Measurements from ENCODE around the gene MRPS6. TPM values are rescaled to one million over a fixed set of nuclear protein-coding genes. Genes with fewer than 3 reads are reported as not detected.
A peak's percentile ranks its signal among the peaks of the same experiment; 100 is the strongest.

MRPS6 gene
- 55.8 and 103 TPM in 2 replicates for total RNA-seq
- polyA plus RNA-seq (2012): 114 TPM

- peak; percentile 88 for DNase-seq (ENCODE audit: low read depth)
These were observed at the start of gene MRPS6, which contains the start of gene SLC5A3 for GRCh38 chr21:34073032-34073748. Gene MRPS6 (plus strand): TSS chr21:34073578. CDS start chr21:34073701, 123 bp downstream. Gene SLC5A3 (plus strand): TSS chr21:34073578. CDS start chr21:34095199, 21,621 bp downstream.

DNA sequence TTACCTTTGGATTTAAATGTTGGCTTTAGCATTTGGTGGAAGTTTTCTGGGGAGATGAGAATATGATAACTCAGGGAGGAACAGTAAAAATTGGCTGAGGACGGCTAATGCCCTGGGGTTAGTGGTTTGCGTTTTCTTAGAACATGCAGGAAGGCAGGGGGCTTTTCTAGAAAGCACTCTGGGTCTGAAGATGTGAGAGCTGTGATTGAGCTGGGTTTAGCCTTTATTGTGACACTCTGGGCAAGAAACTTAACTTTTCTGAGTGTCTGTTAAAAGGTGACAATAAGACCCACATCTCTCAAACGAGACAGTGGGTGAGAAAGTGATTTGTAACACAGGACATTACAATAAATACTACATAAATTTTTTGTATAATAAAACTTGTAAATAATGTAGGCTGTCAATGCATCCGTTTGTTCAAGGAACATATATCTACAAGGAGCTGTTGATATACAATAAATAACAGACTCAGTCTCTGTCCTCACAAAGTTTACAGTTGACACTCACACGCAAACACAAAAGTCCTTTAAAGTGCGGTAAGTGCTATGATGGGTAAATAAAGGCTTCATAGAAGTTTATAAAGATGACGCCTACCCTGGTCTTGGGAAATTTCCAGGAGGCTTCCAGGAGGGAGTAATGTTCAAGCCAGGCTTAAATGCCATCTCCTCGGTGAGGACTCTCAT lies 49.5 kb upstream of the MRPS6 start:
- no peak for DNase-seq (ENCODE audit: low read depth)

GRCh38 chr21:34024374-34024693 lies 49.0 kb upstream of the MRPS6 start:
- no peak for DNase-seq (ENCODE audit: low read depth)

- DNase-seq (ENCODE audit: low read depth): no peak
These were observed 45.5 kb upstream of the MRPS6 start for GRCh38 chr21:34027721-34028461.

DNA sequence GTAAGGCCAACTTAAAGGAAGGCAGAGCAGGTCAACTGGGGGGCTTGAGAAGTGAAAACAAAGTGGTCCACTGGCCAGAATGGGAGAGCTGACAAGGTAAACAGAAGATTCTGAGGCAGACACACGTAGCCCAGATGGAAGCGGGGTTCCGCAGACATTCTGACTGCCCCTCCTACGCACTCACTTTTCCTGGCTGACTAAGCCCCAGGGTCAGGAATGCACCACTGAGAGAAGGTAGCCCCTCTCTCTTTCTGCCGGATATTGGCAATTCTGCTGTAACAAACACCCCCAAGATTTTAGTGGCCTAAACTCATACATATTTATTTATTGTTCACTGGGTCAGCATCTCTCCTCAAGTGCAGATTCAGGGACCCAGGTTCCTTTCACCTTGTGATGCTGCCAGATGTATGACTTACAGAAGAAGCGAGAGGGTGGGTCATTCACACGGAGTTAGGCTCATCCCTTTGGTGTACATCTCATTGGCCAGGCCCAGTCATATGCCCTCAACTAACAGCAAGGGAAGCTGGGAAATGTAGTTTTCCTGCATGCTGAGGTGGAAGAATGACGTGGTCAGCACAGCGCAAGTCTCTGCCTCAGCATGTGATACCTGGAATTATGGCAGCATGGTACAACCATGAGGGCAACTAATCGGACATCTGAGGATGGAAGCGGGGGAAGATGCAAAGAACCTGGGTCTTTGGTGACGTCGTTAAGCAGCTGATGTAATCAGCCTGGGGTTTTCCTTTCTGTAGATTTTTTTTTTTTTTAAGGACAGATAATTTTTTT lies 43.4 kb upstream of the MRPS6 start:
- no peak for DNase-seq (ENCODE audit: low read depth)

- DNase-seq (ENCODE audit: low read depth): no peak
These were observed 41.5 kb upstream of the MRPS6 start for GRCh38 chr21:34031835-34032370.

DNA sequence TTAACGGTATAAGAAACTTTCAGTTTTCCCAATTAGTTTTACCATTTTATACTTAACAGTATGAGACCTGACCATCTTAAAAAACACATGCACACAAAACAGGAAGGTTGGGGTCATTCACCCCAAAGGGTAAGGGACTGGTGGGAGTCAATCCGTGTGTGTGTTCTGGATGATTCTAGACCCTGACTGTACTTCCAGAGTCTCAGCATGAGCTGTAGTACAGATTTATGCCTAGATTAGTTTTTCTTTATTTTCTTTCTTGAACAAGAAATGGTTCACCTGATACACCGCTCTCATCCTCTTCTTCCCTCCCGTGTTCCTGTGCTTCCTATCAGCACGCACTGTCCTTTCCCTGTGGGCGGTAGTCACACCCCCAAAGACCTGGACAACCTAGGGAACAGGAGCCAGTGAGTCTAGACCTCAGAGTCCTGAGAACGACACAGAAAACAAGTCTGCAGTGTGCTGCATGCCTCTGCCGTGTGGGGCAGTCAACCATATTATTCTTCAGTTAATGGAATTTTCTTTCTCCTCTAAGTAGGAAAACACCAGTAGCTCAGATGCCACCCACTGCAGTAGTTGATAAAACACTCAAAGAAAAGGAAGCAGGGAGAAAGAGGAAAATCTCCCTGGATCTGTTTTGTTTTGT lies 38.9 kb upstream of the MRPS6 start:
- no peak for DNase-seq (ENCODE audit: low read depth)

DNA sequence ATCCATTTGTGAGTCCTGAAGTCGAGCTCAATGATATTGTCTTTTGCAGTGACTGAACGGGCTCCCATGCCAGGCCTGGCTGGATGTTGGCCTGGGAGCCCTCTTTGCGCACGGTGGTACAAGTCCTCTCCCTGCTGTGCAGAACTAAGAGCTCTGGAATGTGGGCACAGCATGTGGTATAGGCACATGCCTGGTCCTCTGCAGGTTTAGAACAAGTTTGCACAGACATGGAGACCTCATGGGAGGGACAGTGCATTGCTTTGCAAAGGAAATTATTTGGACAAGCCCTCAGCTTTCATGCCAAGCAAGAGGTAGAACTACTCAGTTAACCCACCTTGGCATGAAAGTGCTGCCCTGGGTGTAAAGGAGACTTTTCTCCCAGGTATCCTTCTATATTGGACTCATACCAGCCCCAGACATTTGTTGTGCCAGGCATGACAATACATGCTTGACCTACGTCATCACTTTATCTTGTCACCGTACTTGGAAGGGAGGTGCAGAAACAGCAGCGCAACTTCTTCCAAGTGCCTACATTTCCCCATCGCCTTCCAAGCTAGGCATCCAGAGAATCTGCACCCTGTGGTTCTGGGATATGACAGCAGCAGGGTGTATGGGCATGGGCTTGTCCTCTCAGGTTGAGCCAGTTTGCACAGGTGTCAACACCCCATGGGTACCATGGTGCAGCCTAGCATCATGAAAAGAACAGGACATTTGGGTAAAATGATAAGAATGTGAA lies 37.6 kb upstream of the MRPS6 start:
- no peak for DNase-seq (ENCODE audit: low read depth)

GRCh38 chr21:34037009-34037795 lies 36.2 kb upstream of the MRPS6 start:
- DNase-seq (ENCODE audit: low read depth): peak; percentile 39

- no peak for DNase-seq (ENCODE audit: low read depth)
These were observed 33.5 kb upstream of the MRPS6 start for GRCh38 chr21:34039678-34040382.

DNA sequence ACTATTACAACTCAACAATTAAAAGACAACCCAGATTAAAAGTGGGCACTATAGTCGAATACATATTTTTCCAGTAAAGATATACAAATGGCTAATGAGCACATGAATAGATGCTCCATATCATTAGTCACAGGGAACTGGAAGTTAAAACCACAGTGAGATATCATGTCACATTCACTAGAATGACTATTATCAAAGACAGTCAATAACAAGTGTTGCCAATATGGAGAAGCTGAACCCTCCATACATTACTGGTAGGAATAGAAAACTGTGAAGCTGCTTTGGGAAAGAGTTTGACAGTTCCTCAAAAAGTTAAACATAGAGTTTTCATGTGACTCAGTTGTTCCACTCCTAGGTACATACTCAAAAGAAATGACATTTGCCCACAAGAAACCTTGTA lies 30.6 kb upstream of the MRPS6 start:
- DNase-seq (ENCODE audit: low read depth): no peak

- no peak for DNase-seq (ENCODE audit: low read depth)
These were observed 30.0 kb upstream of the MRPS6 start for GRCh38 chr21:34043333-34043732.

DNA sequence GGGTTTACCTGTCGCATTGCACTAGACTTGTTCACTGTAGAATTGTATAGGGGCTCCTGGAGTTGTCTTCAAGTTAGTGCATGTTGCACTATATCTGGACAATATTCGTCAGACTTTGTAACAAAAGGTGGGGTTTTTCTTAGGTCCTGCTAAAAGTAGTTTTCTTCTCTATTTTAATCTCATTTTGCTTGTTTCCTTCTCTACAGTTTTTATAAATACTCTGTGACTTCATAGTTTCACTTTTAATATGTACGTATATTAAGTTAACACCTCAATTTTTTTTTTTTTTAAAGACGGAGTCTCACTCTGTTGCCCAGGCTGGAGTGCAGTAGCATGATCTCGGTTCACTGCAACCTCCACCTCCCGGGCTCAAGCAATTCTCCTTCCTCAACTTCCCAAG lies 26.5 kb upstream of the MRPS6 start:
- DNase-seq (ENCODE audit: low read depth): no peak

- DNase-seq (ENCODE audit: low read depth): no peak
These were observed 25.5 kb upstream of the MRPS6 start for GRCh38 chr21:34047835-34048234.

- no peak for DNase-seq (ENCODE audit: low read depth)
These were observed 21.2 kb upstream of the MRPS6 start for GRCh38 chr21:34052171-34052570.

- no peak for DNase-seq (ENCODE audit: low read depth)
These were observed 19.1 kb upstream of the MRPS6 start for GRCh38 chr21:34054259-34054658.

DNA sequence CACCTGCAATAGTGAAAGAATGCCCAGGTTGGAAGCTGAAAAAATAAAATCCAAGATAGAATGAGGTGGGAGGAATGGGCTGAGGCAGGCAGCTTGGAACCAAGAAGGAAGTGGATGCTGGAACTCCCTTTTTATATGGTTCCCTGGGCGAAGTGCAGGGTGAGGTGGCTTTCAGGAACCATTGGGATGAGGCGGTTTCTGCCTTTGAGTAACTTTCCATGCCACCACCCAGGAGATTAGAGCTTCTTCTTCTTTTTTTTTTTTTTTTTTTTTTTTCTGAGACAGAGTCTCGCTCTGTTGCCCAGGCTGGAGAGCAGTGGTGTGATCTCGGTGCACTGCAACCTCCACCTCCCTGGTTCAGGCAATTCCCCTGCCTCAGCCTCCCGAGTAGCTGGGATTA lies 17.8 kb upstream of the MRPS6 start:
- no peak for DNase-seq (ENCODE audit: low read depth)

- no peak for DNase-seq (ENCODE audit: low read depth)
These were observed 11.4 kb upstream of the MRPS6 start for GRCh38 chr21:34061983-34062382.

All from myocyte (in vitro differentiated cells).